Adrenal gland (tissue), 5 donors: Measurements from ENCODE around the gene PRUNE1.

Experiments
- POLR2A ChIP-seq, 2 donors: fragments of 450-650 bp; IDR thresholded peaks; one replicate each; pipeline ENCODE4 v1.6.1; 2017; ENCODE audit warnings: antibody characterized with exemption in 2 of 2, mild to moderate bottlenecking in 2 of 2, moderate library complexity in 1 of 2
- TF ChIP-seq, protein P1 (sequence below), 6 experiments: fragments of 450-650 bp in 4 of 6; fragments of 200-600 bp in 2 of 6; sonication (generic) in 1 of 6; IDR thresholded peaks; 1 replicate in 5 of 6; 2 replicates in 1 of 6; pipeline versions ENCODE4 v1.5.1 to v1.8.0; 2016 to 2021; ENCODE audit warnings: antibody characterized with exemption in 6 of 6, mild to moderate bottlenecking in 2 of 6, moderate library complexity in 1 of 6
- donor health status: DM: no; HTN: no; CAD: no.

DNA sequence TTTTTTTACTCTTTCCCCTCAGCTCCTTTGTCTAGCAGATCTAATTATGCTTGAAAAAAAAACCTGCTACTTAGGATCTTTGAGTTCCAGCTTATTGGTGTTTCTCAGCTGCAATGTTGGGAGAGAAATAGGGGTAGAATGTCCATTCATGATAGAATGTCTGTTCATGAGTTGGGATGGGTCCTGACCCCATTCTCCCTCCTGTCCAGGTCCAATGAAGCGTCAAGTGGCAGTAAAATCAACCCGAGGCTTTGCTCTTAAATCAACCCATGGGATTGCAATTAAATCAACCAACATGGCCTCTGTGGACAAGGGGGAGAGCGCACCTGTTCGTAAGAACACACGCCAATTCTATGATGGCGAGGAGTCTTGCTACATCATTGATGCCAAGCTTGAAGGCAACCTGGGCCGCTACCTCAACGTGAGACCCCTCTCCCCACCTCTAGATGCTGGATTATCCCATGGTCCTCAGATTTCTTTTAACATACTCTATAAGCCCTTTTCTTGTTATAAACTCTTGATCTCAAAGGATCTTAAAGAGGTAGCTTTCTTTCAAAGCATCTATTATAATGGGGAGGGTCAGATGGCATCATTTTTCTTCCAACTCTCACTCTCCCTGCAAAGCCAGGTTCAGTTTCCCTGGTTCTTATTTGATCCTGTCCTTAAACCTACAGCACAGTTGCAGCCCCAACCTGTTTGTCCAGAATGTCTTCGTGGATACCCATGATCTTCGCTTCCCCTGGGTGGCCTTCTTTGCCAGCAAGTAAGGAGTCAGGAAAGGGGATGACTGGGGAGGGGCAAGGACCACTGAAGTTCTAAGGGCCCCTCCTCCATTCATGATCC is 44.7 kb upstream of the PRUNE1 start:
- TF ChIP-seq, protein P1, sequence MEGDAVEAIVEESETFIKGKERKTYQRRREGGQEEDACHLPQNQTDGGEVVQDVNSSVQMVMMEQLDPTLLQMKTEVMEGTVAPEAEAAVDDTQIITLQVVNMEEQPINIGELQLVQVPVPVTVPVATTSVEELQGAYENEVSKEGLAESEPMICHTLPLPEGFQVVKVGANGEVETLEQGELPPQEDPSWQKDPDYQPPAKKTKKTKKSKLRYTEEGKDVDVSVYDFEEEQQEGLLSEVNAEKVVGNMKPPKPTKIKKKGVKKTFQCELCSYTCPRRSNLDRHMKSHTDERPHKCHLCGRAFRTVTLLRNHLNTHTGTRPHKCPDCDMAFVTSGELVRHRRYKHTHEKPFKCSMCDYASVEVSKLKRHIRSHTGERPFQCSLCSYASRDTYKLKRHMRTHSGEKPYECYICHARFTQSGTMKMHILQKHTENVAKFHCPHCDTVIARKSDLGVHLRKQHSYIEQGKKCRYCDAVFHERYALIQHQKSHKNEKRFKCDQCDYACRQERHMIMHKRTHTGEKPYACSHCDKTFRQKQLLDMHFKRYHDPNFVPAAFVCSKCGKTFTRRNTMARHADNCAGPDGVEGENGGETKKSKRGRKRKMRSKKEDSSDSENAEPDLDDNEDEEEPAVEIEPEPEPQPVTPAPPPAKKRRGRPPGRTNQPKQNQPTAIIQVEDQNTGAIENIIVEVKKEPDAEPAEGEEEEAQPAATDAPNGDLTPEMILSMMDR (IDR thresholded peaks at IDR 0.05), result no peak
- no peak for TF ChIP-seq POLR2A (IDR thresholded peaks at IDR 0.05)
